DMS79 (cell line): ENCODE measurements around the gene SEMA6B.
"Not testable (repeated sequence)": the region's sequence is repeated elsewhere in the genome, so short reads cannot be mapped to it uniquely, and the experiment has no call there.

Experiments used
- DNase-seq: peaks from one replicate; lab custom pipeline; 2025; lab: John Stamatoyannopoulos, UW

SEMA6B gene

GRCh38 chr19:4559569-4559968, at the start of gene SEMA6B:
Gene SEMA6B (minus strand): TSS chr19:4559684. CDS start chr19:4558457, 1,227 bp downstream.
- DNase-seq: no peak

GRCh38 chr19:4606921-4607678, 47.6 kb upstream of the SEMA6B start:
- peak; percentile 81 for DNase-seq

GRCh38 chr19:4606181-4606580, 46.7 kb upstream of the SEMA6B start:
- DNase-seq: no peak

DNA sequence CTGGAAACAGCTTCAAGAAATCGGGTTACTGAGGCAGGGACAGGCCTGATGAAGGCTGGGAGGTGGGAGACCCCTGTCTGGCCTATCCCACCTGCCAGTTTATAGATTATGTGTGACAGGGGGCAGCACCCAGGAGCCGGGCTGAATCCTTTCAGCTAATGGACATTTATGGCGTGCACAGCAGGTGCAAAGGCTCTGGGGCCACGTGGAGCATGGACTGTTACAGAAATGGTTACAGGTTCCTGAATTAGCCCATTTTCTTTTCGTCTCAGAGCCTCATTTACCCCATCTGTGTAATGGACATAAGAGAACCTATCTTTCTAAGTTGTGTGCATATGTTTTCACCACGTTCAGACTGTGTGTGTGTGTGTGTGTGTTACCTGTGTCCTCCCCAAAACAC, 45.4 kb upstream of the SEMA6B start:
- no peak for DNase-seq

GRCh38 chr19:4602915-4603314, 43.4 kb upstream of the SEMA6B start:
- DNase-seq: no peak

DNA sequence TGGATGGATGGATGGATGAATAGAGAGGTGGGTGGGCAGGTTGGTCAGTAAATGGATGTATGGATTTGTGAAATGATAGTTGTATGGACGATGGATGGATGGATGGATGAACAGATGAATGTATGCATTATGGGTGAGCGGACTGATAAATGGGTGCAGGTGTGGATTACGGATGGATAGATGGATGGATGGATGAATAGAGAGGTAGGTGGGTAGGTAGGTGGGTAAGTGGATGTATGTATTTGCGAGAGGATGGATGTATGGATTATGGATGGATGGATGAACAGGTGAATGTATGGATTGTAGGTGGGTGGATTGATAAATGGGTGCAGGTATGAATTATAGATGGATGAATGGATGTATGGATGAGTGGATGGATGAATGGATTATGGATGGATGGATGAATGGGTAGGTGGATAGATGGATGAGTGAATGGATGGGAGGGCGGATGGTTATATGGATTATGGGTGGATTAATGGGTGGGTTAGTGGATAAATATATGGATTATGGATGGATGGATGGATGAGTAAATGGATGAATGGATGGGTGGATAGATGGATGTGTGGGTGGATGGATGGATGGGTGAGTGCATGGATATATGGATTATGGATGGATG, 42.8 kb upstream of the SEMA6B start:
- no peak for DNase-seq

- no peak for DNase-seq
These were observed 41.4 kb upstream of the SEMA6B start for GRCh38 chr19:4600893-4601292.

GRCh38 chr19:4600082-4600481, 40.6 kb upstream of the SEMA6B start:
- no peak for DNase-seq

- DNase-seq: no peak
These were observed 39.2 kb upstream of the SEMA6B start for GRCh38 chr19:4598712-4599111.

DNA sequence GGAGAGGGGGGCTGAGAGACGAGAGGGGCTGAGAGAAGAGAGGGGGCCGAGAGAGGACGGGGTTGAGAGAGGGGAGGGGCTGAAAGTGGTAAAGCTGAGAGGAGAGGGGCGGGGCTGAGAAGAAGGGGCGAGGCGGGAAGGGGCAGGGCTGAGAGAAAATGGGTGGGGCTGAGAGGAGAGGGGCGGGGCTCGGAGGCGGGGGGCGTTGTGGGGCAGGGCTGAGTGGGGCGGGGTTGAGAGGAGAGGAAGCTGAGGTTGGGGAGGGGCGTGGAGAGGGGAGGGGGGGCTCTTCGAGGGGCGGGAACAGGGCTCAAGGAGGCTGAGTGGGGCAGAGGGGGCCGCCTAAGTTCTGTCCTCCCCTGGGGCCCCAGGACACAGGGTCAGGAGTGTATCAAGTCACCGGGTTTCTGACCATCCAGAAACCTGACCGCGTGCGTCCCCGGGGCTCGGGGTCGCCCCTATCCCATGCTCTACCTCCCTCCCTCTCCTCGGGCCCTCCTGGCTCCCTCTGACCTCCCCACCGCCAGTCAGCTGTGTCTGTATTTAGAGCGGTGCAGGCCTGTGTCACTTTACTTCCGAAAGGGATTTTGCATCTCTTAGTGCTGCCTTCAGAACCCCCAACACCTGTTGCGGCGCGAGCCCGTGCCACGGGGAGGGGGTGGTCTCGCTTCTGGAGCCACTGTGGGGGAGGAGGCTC, 38.6 kb upstream of the SEMA6B start:
- DNase-seq: no peak

GRCh38 chr19:4597278-4597974, 37.9 kb upstream of the SEMA6B start:
- no peak for DNase-seq

DNA sequence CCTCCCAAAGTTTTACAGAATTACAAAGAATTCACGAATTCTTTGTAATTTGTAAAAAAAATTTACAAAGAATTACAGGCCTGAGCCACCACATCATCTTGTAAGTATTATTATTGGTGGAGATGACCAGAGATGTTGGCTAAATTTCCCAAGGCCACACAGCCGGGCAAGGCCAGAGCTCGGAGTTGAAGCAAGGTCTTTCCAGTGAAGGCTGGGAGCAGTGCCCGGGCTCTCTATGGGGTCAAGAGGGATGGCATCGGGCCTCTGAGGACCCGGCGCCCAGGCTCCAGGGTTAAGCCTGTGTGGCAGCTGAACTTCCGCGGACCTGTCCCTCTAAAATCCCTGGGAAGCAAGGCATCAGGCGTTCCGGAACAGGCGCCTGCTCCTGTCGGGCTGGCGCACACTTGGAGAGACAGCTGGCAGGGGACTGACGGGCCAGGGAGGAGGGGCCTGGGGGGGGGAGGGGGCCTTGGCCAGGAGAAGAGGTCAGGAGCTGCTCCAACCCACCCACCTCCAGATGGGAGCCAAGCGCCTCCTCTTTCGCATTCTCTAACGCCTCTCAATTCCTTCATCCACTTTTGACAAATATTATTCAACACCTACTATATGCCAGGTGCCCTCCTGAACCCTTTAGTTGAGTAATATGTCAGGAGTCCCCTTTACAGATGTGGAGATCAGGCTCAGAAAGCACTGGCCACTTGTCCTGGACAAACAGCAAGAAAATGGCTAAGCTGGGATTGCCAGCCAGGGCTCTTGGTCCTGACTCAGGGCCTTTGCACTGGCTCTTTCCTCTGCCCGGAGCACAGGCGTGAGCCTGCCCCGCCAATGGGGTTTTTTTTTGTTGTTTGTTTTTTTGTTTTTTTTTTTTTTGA, 36.8 kb upstream of the SEMA6B start:
- DNase-seq: no peak

DNA sequence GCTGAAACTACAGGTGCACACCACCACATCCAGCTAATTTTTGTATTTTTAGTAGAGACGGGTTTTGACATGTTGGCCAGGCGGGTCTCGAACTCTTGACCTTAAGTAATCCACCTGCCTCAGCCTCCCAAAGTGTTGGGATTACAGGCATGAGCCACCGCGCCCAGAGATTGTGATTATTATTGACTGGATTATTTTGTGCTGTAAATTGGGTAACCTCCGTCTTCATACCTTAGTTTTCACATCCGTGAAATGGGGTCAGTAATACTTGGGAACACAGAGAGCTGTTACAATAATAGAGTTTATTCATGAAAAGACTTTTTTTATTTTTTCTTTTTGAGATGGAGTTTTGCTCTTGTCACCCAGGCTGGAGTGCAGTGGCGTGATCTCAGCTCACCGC, 35.7 kb upstream of the SEMA6B start:
- not testable (repeated sequence) for DNase-seq

DNA sequence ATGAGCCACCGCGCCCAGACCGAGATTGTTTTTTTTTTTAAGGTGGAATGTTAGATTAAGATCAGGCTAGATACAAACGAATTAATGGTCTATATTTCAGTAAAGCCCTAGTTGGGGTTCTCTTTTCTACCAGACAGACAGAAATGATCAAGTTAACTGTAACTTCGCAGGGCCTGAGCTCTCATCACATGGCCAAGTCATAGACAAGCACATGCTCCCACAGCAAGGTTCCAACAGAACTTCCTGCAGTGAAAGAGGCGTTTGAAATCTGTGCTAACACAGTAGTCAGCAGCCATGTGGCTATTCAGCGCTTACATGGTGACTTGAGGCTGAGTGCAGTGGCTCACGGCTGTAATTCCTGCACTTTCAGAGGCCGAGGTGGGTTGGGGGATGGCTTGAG, 34.7 kb upstream of the SEMA6B start:
- DNase-seq: no peak

GRCh38 chr19:4593409-4593851, 33.9 kb upstream of the SEMA6B start:
- DNase-seq: no peak

DNA sequence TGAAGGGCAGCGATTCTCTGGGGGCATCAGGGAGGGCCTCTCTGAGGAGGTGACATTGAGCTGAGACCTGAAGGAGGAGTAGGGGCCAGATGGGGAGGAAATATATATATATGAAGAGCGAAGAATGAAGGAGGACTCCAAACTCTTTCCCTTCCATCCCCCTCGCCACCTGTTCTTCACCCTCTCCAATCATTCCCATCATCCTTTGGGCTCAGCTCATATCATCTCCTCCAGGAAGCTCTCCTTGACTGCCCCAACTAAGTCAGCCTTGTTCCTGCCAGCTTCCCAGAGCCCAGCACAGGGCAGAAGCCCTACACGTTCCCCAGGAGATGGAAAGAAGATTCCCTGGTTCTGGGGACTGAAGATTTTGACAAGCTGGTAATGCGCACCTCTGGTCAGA, 33.0 kb upstream of the SEMA6B start:
- DNase-seq: no peak

- no peak for DNase-seq
These were observed 31.8 kb upstream of the SEMA6B start for GRCh38 chr19:4591320-4591719.

DNA sequence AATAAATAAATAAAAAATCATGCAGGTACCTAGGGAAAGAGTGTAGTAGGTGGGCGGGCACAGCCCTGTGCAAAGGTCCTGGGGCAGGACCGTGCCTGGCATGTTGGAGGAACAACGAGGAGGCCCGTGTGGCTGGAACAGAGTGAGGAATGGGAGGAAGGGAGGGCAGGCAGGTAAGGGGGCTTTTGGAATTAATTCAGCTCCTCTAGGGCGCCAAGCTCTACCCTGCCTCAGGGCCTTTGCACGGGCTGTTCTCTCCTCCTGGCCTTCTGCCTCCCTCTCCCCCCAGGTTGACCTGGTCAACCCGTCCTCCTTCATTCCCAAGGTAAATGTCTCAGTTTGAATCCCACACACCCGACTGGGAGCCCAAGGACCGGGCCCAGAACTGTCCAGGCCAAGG, 31.1 kb upstream of the SEMA6B start:
- no peak for DNase-seq

GRCh38 chr19:4589579-4590410, 30.3 kb upstream of the SEMA6B start:
- DNase-seq: no peak

GRCh38 chr19:4588291-4588761, 28.8 kb upstream of the SEMA6B start:
- DNase-seq: no peak
